HG02571 (cell line): ENCODE results near the gene MRAS.

Experiments
- ATAC-seq: cut with Tn5 transposase; IDR thresholded peaks from one replicate; pipeline ENCODE4 v1.9.1; 2021; ENCODE audit warnings: mild to moderate bottlenecking, moderate library complexity; ENCODE audit not compliant: unreplicated experiment

Gene MRAS

DNA sequence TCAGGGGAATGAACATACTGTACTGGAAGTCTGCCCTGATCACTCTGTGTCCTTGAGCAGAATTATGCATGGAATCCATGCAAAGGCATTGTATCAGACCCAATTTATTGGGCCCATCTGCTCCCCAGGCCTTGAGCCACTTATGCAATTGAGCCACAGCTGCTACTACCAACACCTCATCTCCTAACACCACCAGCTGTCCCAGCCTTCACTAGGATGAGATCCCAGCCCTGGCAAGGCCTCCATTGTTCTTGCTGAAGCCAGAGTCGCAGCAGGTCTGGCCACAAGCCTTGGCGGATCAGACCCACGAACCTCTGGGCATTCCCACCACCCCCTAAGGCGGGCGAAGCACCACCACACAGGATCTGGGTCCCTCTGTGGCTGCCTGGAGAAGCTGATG lies 9.6 kb upstream of the MRAS start:
- no peak for ATAC-seq

DNA sequence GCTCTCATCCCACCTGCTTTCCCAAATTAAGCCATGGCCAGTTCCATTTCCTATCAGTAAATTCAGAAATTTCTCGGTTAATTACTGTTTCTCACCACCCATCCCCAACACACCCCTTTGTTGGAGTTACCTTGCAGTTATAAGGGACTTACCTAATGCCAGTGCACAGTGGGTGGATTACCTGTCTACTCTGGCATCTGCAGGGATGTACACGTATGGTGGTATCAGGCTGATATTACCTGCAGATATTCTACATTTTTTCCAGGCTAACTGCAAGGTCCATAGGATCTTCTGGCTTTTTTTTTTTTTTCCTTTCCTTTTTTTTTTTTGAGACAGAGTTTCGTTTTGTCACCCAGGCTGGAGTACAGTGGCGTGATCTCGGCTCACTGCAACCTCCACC lies 7.9 kb upstream of the MRAS start:
- ATAC-seq, result no peak

DNA sequence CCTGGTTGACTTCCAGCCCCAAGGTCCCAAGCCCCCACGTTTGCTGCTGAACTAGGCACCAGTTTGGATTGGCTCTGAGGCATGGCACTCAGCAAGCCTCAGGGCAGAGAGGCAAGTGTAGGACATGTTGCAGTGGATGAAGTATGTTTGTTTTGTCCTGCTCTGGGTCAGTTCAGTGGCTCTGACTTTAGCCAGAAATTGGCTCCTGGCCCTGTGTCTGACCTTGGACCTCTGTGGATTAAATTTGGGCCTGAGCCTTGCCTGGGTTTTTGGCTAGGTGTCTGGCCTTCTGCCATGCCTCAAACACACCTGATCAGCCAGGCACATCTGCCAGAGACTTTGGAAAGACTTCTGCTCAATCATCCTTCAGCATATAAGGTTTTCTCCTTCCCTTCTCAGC lies 3.6 kb upstream of the MRAS start:
- no peak for ATAC-seq

DNA sequence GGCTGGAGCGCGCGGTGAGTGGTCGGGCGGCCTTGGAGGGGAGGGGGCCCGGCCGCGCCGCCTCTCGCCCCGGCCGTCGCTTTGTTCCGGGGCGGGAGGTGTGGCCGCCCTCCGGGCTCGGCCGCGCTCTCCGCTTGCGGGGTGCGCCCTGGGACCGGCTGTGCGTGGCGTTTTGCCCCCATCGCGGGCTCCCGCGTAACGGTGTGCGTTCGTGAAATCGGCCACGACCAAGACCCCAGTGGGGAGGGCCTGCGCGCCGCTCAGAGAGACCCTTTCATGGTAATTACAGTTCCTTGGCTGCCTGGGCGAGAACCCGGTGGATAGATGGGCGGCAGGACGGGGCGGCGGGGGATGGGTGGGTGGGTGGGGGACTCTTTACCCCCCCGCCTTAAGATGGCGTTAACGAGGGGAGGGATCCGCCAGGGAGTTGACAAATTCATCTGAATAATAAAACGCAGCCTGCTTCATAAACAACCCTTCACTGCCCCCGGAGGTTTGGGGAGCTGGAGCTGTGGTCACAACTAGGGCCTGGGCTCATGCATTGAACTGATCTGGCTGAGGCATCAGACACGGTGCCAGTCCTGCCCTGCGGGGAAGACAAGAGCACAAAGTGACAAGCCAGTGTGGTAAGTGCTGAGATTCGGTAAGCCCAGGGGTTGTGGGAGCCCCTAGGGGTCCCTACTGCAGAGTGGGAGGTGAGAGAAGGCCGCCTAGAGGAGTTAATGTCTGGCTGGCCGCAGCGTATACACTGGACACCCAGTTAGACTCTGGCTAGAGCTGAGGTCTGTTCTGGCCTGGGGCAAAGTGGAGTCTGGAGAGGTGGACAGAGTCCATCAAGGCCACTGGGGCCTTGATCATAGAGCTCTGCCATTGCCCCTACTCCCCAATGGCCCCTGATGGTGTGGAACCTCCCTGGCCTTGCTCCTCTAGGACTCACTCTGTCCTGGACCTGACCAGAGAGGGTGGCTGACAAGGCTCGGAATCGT lies 668 bp downstream of the MRAS start:
- ATAC-seq, result no peak

DNA sequence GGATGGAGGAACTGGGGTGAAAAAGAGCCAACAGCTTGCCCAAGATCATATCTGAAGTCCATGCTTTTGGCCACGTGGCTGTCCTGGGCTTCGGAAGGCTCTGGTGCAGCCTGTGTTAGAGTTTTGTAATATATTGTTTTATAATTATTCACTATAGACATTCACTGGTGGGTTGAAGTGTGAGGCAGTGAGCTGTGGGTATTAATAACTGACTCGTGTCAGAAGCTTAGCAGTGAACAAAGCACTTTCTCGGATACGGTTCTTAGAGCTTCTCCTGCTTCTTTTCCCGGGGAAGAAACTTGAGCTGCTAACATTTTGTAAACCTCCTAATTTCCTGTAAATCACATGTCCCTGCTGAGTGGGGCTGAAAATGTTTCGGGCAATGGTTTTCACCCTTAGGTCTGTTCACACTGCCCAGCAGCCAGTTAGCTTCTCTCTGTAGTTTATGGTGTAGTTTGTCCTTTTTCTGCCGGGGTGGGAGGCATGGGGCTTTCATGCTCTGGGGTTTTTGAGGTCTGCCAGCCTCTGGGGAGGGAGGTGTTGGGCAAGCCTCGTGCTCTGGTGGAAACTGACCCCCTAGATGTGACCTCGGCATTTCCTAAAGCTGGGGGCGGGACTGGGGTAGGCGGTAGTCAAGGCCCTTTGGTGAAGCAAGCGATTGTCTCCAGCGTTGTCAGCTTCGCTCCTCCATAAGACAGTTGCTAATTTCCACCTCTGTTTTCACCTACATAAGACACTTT lies 1.7 kb downstream of the MRAS start:
- ATAC-seq, result no peak

DNA sequence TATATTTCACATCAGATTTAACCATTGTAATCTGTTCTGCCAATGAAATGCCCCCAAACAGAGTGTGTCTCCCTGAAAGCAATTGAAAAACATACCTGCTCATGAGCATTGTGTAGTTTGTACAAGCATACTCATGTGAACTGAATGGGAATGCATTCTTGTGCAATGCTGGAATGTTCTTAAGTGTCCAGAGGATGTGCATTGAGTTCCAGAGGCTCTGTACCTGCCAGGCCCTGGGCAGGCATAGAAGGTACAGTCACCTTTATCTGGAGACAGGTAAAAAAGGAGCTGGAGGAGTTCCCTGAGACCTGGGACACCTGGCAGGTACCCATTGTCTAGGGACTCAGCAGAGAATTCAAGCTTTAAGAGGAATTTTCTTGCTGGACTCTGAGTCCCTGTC lies 2.8 kb downstream of the MRAS start:
- ATAC-seq, result no peak

DNA sequence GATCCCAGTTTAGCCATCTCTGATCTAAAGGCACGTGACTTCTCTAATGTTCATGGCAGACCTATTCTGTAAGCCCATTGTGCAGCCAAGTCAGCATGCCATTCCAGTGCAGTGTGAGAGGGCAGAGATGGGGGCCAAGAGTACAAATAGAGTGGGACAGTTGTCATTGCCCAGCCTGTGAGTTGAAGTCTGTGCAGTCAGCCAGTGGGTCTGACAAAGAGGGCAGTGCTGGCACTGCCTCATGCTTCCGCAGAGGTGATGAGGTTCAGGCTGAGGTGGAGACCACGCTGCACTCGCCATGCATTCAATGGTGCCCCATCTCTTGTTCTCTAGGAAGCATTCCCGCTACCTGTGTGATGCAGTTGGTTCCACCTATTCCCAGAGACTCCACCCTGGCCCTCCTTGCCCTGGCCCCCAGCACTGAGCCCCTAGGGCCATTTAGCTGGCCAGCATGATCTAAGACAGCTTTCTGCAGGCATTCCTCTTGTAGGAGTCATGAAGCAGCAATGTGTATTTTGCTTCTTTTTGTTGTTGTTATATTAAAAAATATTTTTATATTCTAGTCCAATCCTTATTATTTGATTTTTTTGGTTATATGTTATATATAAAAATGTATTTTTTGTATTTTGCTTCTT lies 3.7 kb downstream of the MRAS start:
- ATAC-seq, result no peak

DNA sequence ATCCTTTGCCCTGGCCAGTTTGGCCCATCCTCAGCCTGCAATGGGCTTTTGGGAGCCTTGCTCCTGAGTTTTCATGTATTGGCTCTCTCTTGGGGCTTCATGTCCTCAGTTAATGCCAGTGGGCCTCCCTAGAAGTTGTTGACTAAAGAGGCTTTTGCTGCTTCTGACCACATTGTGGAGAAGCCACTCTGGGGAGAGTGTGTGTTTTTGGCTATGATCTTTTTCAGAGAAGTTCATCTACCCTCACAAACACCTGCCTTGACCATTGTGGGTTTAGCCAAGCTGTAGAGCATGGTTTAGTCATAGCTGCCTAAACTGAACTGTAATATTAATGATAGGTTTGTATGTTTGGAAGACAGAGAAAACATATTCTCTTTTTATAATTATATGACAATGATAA lies 6.0 kb downstream of the MRAS start:
- ATAC-seq, result no peak

DNA sequence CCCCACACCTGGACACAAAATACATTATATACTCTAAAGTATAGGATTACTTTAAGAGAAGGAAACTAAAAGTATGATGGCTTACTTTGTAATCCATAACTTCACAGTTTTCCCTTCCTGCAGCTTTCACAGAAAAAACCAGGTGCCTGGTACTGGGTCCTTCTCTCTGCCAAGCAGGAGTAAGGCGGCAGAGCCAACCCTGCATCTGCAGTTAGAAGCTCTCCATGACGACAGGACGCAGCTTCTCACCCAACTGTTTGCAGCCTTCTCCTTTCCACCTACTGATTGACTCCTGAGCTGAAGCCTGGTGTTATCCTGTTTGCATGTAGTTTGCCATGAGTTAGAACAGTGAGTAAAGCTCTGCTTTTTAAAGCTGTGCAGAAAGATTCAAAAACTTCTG lies 6.7 kb downstream of the MRAS start:
- no peak for ATAC-seq

DNA sequence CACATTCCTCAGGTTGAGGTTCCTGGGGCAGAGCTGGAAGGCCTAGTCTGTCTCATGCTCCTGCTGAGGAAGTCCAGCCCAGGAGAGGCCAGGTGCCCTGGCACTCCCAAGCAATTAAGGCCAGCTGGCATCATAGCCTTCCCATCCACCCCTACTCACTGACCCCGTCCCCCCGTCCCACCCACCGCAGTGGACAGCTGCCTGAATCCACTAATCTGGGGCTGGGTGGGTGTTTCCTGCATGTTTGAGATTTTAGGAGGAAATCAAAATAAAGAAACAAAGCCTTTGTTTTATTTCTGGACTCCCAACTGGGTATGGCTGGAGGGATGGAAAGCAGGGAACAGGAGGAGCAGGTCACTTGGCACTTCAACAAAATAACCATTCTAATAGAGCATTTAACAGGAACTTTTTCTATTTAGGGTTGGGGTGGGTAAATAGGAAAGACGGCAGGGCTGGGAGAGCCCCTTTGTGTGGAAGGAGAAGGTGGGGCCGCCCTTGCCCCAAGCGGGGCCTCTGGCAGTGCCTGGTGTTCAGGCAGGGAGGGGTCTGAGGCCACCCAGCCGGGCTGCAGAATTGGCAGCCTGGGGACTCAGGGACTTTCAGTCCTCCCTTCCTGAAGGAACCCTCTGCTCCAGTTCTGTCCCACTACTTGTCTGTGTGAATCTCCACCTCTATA lies 8.5 kb downstream of the MRAS start:
- ATAC-seq, result no peak

DNA sequence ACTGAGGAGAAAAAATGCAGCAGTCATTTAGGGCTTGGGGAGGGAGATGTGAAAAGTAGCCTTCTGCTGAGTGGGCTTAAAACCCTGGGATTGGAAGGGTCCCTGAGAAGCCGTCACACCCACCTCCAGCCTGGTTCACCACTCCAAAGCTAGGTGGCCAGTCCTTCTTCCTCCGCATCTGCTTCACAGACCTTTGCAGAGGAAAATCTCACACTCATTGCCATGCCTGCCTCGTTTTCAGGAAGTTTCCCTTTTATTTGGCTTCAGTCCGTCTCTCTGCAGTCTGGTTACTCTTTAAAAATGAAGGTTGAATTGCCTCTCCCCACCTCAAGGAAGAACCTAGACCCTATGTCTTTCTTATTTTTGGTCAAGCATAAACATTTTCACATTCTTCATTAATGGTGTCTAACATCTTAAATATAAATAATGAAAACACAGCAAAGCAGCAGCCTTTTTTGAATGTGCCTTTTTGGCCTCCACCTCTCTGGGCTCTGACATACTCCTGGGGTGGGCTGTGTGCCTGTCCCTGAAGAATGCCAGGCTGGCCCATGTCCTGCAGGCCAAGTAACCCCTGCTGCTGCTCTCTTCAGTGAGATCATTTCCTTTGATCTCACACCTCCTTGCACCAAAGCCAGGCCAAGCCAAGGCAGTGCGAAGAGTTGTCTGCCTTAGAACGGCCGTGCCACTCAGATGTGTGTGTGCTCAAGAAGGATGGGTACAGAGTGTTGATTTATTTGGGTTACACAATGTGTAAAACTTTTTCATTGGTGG lies 11.0 kb downstream of the MRAS start:
- no peak for ATAC-seq

DNA sequence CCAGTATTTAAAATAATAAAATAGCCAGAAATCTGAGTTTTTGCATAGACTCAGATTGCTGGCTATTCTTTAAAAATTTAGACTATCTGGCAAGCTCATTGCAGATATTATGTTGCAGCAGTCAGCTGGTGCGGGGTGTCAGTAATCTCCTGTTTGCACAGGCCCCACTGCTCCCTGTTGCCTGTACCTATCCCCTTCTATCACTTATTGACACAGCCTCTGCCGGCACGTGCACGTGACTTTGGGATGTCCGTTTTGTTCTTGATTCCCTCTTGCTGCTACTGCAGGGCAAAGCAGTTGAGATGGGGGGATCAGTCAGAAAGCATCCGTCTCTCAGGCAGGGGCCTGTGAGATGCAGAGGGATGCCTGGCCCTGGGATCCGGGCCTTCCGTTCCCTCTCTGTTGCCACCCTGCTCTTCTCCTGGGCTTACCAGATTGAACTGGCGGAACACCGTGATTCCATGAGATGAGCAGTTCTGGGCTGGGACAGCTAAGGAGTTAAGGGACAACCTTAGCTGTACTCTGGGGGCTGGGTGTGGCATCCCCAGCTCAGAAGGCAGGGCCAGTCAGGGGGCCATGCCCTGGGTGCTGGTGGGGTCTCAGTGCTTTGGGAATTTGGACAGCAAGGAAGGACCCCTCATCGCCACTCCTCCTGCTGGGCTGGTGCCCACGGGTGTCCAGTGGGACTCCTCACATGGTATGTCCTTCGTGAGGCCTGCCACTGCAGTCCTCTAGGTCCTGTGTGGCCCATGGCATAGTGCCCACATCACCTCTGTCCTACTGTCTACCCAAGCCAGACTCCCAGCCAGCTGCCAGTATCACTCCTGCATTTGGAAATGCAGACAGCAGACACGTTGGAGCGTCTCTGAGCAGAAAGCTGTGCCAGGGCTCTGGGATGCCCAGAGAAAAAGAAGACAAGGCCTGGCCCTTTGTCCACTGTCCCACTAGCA lies 11.8 kb downstream of the MRAS start:
- no peak for ATAC-seq

DNA sequence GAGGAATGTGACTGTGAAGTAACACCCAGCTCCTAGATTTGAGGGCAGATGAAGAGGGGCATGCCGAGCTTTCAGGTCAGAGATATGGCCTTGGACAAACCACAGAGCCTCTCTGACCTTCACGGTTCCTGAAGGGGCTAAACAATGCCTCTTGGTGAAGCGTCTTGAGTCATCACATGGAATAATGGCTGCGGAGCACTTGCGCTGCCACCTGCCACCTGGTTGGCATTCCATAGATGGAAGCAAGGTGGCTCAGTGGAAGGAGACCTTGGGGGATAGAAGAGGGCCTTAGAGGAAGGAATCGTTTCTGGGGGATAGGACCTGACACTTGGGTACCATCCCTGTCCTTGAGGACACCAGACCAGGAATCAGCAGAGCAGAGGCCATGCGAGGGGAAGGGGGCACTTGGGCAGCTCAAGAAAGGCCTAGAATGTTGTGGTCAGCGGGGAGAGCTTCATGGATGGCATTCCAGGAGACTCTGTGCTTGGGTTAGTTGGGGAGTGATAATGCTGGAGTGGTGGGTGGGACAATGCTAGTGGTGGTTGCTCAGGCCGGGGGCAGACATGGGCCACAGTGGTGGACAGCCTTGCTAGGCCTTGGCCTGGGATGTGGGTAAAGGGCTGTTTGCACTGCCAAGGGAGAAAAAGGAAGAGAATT lies 12.6 kb downstream of the MRAS start:
- no peak for ATAC-seq

DNA sequence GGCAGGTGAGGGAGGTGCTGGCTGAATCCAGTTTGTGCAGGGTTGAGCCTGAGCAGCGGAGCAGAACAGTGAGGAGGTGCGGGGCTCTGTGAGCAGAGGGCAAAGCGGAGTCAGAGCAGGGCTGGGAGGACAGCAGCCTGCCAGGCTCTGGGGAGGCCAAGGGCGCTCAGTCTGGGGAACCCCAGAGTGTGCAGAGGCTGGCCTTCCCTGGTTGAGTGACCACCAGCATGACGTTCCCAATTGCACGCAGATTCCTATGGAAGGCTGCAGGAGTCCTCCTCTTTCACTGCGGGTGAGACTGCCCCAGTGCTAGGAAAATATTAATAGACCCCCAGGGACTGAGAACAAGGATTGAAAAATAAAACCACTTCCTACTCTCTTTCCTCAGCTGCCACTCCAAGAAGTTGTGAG lies 13.2 kb downstream of the MRAS start:
- no peak for ATAC-seq

DNA sequence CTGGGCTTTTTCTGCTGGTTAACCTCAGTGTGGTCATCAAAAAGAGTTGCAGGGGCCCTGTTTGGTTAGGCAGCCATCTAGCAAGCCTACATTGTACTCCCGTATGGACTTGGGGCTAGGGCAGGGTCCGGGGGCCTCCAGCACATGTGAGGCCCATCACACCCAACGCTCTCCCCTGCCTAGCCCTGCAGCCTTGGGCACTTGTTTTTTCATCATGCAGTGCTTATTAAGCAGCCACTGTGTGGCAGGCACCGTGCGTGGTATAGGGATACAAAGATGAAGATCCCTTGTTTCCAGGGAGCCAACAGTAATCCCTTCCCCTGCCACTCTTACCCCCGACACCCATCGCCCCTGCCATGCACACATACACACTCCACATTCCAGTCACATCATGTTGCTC lies 14.2 kb downstream of the MRAS start:
- no peak for ATAC-seq

DNA sequence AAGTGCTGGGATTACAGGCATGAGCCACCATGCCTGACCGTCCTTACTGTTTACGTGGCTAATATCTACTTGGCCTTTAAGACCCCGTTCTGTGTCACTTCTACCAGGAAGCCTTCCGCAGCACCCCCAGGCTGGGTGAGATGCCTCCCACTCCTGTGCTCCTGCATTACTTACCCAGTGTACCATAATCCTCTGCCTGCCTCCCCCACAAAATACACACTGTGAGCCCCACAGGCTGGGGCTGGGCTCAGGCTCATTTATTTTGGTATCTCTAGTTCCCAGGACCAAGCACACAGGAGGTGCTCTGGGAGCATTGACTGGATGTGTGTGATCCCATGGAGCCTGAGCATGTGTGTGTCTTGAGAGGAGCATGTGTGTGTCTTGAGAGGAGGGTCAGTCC lies 14.9 kb downstream of the MRAS start:
- ATAC-seq, result no peak

DNA sequence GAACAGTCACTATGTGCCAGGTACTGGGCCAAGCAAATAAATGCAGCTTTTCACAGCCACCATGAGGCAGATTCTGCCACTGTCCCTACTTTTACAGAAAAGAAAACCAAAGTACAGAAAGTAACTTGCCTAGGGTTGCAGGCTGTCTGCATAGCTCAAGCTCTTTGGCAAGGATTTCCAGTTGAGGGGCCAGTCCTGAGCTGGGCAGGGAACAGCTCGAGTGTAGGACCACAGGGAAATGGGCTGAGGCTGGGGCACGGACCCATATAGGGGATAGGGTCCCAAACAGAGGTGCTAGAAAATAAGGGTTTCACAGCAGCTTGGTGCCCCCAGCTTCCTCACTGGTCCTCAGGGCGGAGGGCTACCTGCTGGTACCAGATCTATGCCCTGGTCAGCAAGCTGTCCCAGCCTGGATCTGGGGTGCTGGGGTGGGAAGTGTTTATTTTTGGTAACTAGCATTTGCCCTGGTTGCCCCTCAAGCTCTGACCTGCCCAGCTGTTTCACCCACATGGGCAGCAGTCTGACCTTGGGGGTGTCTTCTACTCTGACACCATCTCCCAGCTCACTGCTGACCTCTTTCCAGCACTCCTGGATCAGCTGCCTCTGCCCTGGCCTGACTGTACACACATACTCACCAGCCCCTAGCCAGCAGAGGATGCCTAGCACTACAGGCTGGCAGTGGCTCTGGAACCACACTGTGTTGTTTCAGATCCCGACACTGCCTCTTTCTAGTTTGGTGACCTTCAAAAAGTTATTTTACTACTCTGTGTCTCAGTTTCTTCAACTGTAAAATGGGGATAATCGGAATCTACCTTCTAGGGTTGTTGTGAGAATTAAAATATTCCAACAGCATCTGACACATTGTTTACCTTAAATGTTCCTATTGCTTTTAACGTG lies 16.2 kb downstream of the MRAS start:
- ATAC-seq, result no peak

DNA sequence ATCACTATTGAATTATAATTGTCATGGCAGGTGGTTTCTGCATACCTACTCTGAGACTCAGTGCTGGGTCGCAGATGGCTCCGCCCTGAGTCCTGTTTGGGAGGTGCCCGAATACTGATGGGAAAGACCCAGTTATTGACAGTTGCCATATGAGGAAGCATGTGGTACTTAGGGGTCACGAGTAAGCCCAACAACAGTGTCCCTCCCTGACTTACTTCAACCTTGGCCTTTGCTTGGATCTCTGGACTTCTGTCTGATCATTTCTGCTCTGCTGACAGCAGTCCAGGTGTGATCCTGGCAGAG lies 16.8 kb downstream of the MRAS start:
- ATAC-seq, result no peak
